GM23338 (cell line): ENCODE data around the gene TMEM121.
"Not testable (repeated sequence)": the region's sequence is repeated elsewhere in the genome, so short reads cannot be mapped to it uniquely, and the experiment has no call there.

ENCODE experiments used
- CREB1 ChIP-seq: fragments of 250-450 bp; sonication (Bioruptor Pico); IDR thresholded peaks from 2 replicates; pipeline ENCODE4 v1.5.0; 2020; ENCODE audit warnings: low read depth, mild to moderate bottlenecking, moderate library complexity
- CTCF ChIP-seq, 2 experiments: fragments of 200-600 bp in 1 of 2; sonication (generic) in 1 of 2; conservative IDR thresholded peaks; 2 replicates each; pipeline versions ENCODE4 v1.5.1 to v1.6.1; 2016 to 2017; ENCODE audit warnings: antibody characterized with exemption in 2 of 2, low read depth in 2 of 2, mild to moderate bottlenecking in 2 of 2, moderate library complexity in 1 of 2
- ETS1 ChIP-seq: IDR thresholded peaks from 2 replicates; pipeline ENCODE4 v1.6.1; 2016; ENCODE audit warnings: antibody characterized with exemption
- EZH2 ChIP-seq: fragments of 200-600 bp; sonication (generic); IDR thresholded peaks from one replicate; pipeline ENCODE4 v1.8.0; 2017; ENCODE audit warnings: antibody characterized with exemption, mild to moderate bottlenecking, low read depth; ENCODE audit not compliant: unreplicated experiment
- EZH2phosphoT487 ChIP-seq: fragments of 200-600 bp; sonication (generic); IDR thresholded peaks from one replicate; pipeline ENCODE4 v1.8.1; 2018; ENCODE audit warnings: antibody characterized with exemption; ENCODE audit not compliant: unreplicated experiment
- NANOG ChIP-seq: IDR thresholded peaks from 2 replicates; pipeline ENCODE4 v1.6.1; 2016; ENCODE audit warnings: antibody characterized with exemption, borderline replicate concordance
- POLR2AphosphoS5 ChIP-seq: IDR thresholded peaks from 2 replicates; pipeline ENCODE4 v1.6.1; 2016; ENCODE audit warnings: antibody characterized with exemption, low read depth
- REST ChIP-seq: IDR thresholded peaks from one replicate; pipeline ENCODE4 v1.6.1; 2018; ENCODE audit warnings: antibody characterized with exemption; ENCODE audit not compliant: unreplicated experiment
- STAT1 ChIP-seq: IDR thresholded peaks from one replicate; pipeline ENCODE4 v1.6.1; 2016; ENCODE audit warnings: antibody characterized with exemption; ENCODE audit not compliant: unreplicated experiment
- ZNF114 ChIP-seq: fragments of 250-450 bp; sonication (Bioruptor Pico); IDR thresholded peaks from 2 replicates; pipeline ENCODE4 v1.5.0; 2020; ENCODE audit warnings: mild to moderate bottlenecking, moderate library complexity
- ZNF331 ChIP-seq: fragments of 250-450 bp; sonication (Bioruptor Pico); IDR thresholded peaks from 2 replicates; pipeline ENCODE4 v1.5.0; 2020; ENCODE audit warnings: low read depth, mild to moderate bottlenecking, moderate library complexity
- ZNF462 ChIP-seq: fragments of 250-450 bp; sonication (Bioruptor Pico); IDR thresholded peaks from 2 replicates; pipeline ENCODE4 v1.5.0; 2020; ENCODE audit warnings: mild to moderate bottlenecking, moderate library complexity

GRCh38 chr14:105572063-105572462 lies 45.7 kb downstream of the TMEM121 start:
- TF ChIP-seq CTCF (conservative IDR thresholded peaks at IDR 0.05; ENCODE audit: low read depth in 2 of 2); POLR2AphosphoS5; STAT1; ZNF331 (CRISPR knock-in tag); ETS1; CREB1 (CRISPR knock-in tag); EZH2; EZH2phosphoT487; REST; ZNF462 (CRISPR knock-in tag); ZNF114 (CRISPR knock-in tag); NANOG: not testable (repeated sequence)
